Transverse colon (tissue), 3 donors: ENCODE measurements around the gene VAV2.

ENCODE experiments used
- CTCF ChIP-seq, 5 experiments: fragments of 200-600 bp in 3 of 5; fragments of 450-650 bp in 2 of 5; sonication (generic) in 3 of 5; IDR thresholded peaks; 1 replicate in 2 of 5; 2 replicates in 3 of 5; pipeline ENCODE4 v1.5.1; 2016 to 2017; ENCODE audit warnings: antibody characterized with exemption in 5 of 5, inconsistent platforms in 3 of 5, mild to moderate bottlenecking in 2 of 5, moderate library complexity in 1 of 5
- POLR2A ChIP-seq: fragments of 450-650 bp; IDR thresholded peaks from one replicate; pipeline ENCODE4 v1.6.1; 2016; ENCODE audit warnings: antibody characterized with exemption, mild to moderate bottlenecking, moderate library complexity

GRCh38 chr9:133821601-133822429 is 170.3 kb downstream of the VAV2 start:
- no peak for TF ChIP-seq POLR2A
- TF ChIP-seq CTCF (IDR thresholded peaks at IDR 0.05), result no peak
